Measurements from ENCODE around the gene FHOD3.

FHOD3 gene

GRCh38 chr18:36514778-36515177, 217.3 kb downstream of the FHOD3 start:
- no peak overlapping the region for H3K4me3 ChIP-seq
- DNase-seq (ENCODE audit: low spot score) = no peak
- no peak for TF ChIP-seq CTCF (IDR thresholded peaks at IDR 0.05)
- no peak overlapping the region for H3K27ac ChIP-seq

- Histone ChIP-seq H3K27ac (no peak overlapping the region), H3K4me3 (no peak overlapping the region)
- TF ChIP-seq CTCF (IDR thresholded peaks at IDR 0.05) = no peak
- DNase-seq (ENCODE audit: low spot score) = no peak
Observed at GRCh38 chr18:36516258-36516657, 218.7 kb downstream of the FHOD3 start.

GRCh38 chr18:36516726-36517125, 219.2 kb downstream of the FHOD3 start:
- no peak overlapping the region for H3K27ac ChIP-seq
- no peak for TF ChIP-seq CTCF (IDR thresholded peaks at IDR 0.05)
- H3K4me3 ChIP-seq = no peak overlapping the region
- no peak for DNase-seq (ENCODE audit: low spot score)

GRCh38 chr18:36518839-36519238, 221.3 kb downstream of the FHOD3 start:
- Histone ChIP-seq H3K27ac (no peak overlapping the region), H3K4me3 (no peak overlapping the region)
- DNase-seq (ENCODE audit: low spot score) = no peak
- TF ChIP-seq CTCF (IDR thresholded peaks at IDR 0.05) = no peak

- no peak for TF ChIP-seq CTCF (IDR thresholded peaks at IDR 0.05)
- H3K4me3 ChIP-seq = no peak overlapping the region
- H3K27ac ChIP-seq = no peak overlapping the region
- no peak for DNase-seq (ENCODE audit: low spot score)
Observed at GRCh38 chr18:36519358-36519757, 221.8 kb downstream of the FHOD3 start.

- Histone ChIP-seq H3K27ac (no peak overlapping the region), H3K4me3 (no peak overlapping the region)
- DNase-seq (ENCODE audit: low spot score) = no peak
- TF ChIP-seq CTCF (IDR thresholded peaks at IDR 0.05) = no peak
Observed at GRCh38 chr18:36522509-36522908, 225.0 kb downstream of the FHOD3 start.

GRCh38 chr18:36525913-36526312, 228.4 kb downstream of the FHOD3 start:
- Histone ChIP-seq H3K4me3 (no peak overlapping the region), H3K27ac (no peak overlapping the region)
- no peak for DNase-seq (ENCODE audit: low spot score)
- TF ChIP-seq CTCF (IDR thresholded peaks at IDR 0.05) = no peak

All from coronary artery (tissue), 2 donors.